Activated CD4-positive, alpha-beta T cell treated with anti-CD3 and anti-CD28 coated beads for 4 hours (primary cell): ENCODE data around the gene MXRA8.
"Not testable (repeated sequence)": the region's sequence is repeated elsewhere in the genome, so short reads cannot be mapped to it uniquely, and the experiment has no call there.

ENCODE experiments used
- DNase-seq, 2 donors: peaks; one replicate each; pipeline ENCODE4 v3.0.0-alpha.2; 2020

The MXRA8 gene

GRCh38 chr1:1318777-1319645 lies 39.3 kb downstream of the MXRA8 start:
- no peak for DNase-seq

- no peak for DNase-seq
These were observed 40.2 kb downstream of the MXRA8 start for GRCh38 chr1:1318131-1318652.

- DNase-seq: no peak
These were observed 40.9 kb downstream of the MXRA8 start for GRCh38 chr1:1317420-1317819.

- not testable (repeated sequence) for DNase-seq
These were observed 42.2 kb downstream of the MXRA8 start for GRCh38 chr1:1316199-1316598.

GRCh38 chr1:1315435-1315954 lies 42.9 kb downstream of the MXRA8 start:
- DNase-seq: no peak

- DNase-seq: no peak
These were observed 43.5 kb downstream of the MXRA8 start for GRCh38 chr1:1314678-1315335.

GRCh38 chr1:1314237-1314586 lies 44.1 kb downstream of the MXRA8 start:
- no peak for DNase-seq

- DNase-seq: no peak
These were observed 44.7 kb downstream of the MXRA8 start for GRCh38 chr1:1313500-1314236.

GRCh38 chr1:1312450-1313314 lies 45.7 kb downstream of the MXRA8 start:
- DNase-seq: no peak

GRCh38 chr1:1311107-1312104 lies 46.9 kb downstream of the MXRA8 start:
- no peak for DNase-seq

GRCh38 chr1:1310476-1311053 lies 47.8 kb downstream of the MXRA8 start:
- DNase-seq: no peak

- no peak for DNase-seq
These were observed 48.3 kb downstream of the MXRA8 start for GRCh38 chr1:1310109-1310385.

GRCh38 chr1:1309251-1310108 lies 48.9 kb downstream of the MXRA8 start:
- DNase-seq: peak in 1 of 2 donors; percentile 21

- no peak for DNase-seq
These were observed 49.6 kb downstream of the MXRA8 start for GRCh38 chr1:1308756-1309250.

- peak; percentile 83 to 91 for DNase-seq
These were observed 50.2 kb downstream of the MXRA8 start, which contains the start of the genes ACAP3 and PUSL1 for GRCh38 chr1:1307923-1308755. Gene ACAP3 (minus strand): TSS chr1:1307930. CDS start chr1:1307815, 115 bp downstream. Gene PUSL1 (plus strand): TSS chr1:1308597. CDS start chr1:1308644, 47 bp downstream.

- DNase-seq: no peak
These were observed 51.0 kb downstream of the MXRA8 start for GRCh38 chr1:1307261-1307922.

- no peak for DNase-seq
These were observed 51.6 kb downstream of the MXRA8 start for GRCh38 chr1:1306661-1307260.
